Panc1 (cell line): ENCODE data around the gene FHIT.

ENCODE experiments used
- CTCF ChIP-seq: fragments of 450-650 bp; IDR thresholded peaks from 2 replicates; pipeline ENCODE4 v1.5.1; 2017; ENCODE audit warnings: mild to moderate bottlenecking
- POLR2AphosphoS5 ChIP-seq: IDR thresholded peaks from 2 replicates; pipeline ENCODE4 v1.6.1; 2012; ENCODE audit warnings: mild to moderate bottlenecking, low read depth, low read length, moderate library complexity
- REST ChIP-seq, 2 experiments: IDR thresholded peaks; 2 replicates each; pipeline ENCODE4 v1.6.1; 2011 to 2012; ENCODE audit warnings: low read depth in 2 of 2, control low read depth in 1 of 2, low read length in 1 of 2, mild to moderate bottlenecking in 1 of 2, moderate library complexity in 1 of 2; ENCODE audit not compliant: insufficient read depth in 1 of 2
- SIN3A ChIP-seq: IDR thresholded peaks from 2 replicates; pipeline ENCODE4 v1.6.1; 2012; ENCODE audit warnings: low read depth, mild to moderate bottlenecking, low read length, moderate library complexity, borderline replicate concordance; ENCODE audit not compliant: insufficient read depth
- TCF7L2 ChIP-seq: IDR thresholded peaks from 2 replicates; pipeline ENCODE4 v1.6.1; 2011; ENCODE audit warnings: mild to moderate bottlenecking, low read depth, low read length, inconsistent platforms

GRCh38 chr3:60771766-60772165 is 479.5 kb downstream of the FHIT start:
- TF ChIP-seq CTCF (no peak), TCF7L2 (no peak), REST (IDR thresholded peaks at IDR 0.05; ENCODE audit: insufficient read depth in 1 of 2, low read depth in 2 of 2, low read length in 1 of 2) (no peak), SIN3A (no peak), POLR2AphosphoS5 (no peak)
